ENCODE results near the gene SLC1A5.

Gene SLC1A5

DNA sequence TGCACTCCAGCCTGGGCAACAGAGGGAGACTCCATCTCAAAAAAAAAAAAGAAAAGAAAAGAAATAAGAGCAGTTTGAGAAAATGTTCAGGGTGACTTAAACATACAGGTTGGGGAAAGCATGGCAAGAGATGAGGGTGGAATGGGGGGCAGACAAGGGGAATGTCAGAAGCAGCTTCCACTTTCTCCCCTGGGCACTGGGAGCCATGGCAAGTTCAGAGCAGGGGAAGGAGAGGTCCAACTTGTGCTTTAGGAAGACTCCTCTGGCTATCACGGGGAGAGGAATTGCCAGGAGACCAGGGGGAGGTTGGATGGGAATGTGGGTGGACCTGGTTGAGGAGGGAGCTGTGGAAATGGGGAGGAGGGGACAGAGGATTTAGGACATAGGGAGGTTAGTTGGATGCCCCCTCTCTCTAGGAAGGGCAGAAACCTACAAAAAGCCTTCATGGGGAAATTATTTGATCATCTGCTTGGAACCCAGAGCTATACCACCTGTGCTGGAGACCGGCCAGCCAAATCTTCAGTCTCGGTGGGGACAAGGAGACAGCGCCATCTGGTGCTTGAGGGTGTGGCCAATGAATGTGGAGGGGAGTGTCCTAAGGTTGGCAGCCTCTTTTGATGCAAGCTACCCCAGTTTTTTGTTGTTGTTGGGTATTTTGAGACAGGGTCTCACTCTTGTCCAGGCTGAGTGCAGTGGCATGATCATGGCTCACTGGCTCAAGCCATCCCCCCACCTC lies 34.8 kb downstream of the SLC1A5 start:
- H3K27ac ChIP-seq (ENCODE audit: low read depth, low read length) = peak overlapping the region; percentile 28
- H3K27me3 ChIP-seq (ENCODE audit: control insufficient read depth, insufficient read depth, low read length) = no peaks in the 10 kb centered on the region
- no peaks in the 10 kb centered on the region for H3K9me3 ChIP-seq (ENCODE audit: control insufficient read depth, insufficient read depth, low read length)
- H3K4me3 ChIP-seq (ENCODE audit: low read depth, low read length) = no peak overlapping the region
- H3K36me3 ChIP-seq (ENCODE audit: control insufficient read depth, insufficient read depth, low read length) = peaks cover 38% of the 10 kb centered on the region
- no peaks in the 10 kb centered on the region for H3K4me1 ChIP-seq (ENCODE audit: control insufficient read depth, insufficient read depth, low read length)
- H3K9ac ChIP-seq (ENCODE audit: low read depth, low read length) = no peak overlapping the region

DNA sequence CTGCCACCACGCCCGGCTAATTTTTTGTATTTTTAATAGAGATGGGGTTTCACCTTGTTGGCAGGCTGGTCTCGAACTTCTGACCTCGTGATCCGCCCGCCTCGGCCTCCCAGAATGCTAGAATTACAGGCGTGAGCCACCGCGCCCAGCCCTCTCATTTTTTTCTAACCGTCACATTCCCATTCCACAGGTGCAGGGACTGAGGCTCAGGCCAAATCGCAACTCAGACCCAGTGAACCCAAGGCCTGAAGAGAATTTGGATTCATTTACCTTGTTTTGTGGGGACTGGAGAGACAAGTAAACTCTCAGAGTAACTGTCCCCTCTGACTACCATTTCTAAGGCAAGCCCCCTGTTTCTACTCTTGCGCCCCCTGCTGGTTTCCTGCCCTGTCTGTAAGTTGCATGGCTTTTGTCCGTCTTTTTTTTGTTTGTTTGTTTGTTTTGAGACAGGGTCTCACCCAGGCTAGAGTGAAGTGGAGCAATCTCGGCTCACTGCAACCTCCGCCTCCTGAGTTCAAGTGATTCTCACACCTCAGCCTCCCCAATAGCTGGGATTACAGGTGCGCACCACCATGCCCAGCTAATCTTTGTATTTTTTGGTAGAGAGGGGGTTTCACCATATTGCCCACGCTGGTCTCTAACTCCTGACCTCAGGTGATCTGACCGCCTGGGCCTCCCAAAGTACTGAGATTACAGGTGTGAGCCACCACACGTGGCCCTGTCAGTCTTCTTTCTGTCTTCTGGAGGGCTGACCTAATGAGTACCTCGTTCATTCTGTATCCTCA lies 39.9 kb downstream of the SLC1A5 start:
- Histone ChIP-seq H3K9ac (ENCODE audit: low read depth, low read length) (no peak overlapping the region), H3K27ac (ENCODE audit: low read depth, low read length) (no peak overlapping the region), H3K27me3 (ENCODE audit: control insufficient read depth, insufficient read depth, low read length) (no peaks in the 10 kb centered on the region), H3K4me3 (ENCODE audit: low read depth, low read length) (no peak overlapping the region), H3K36me3 (ENCODE audit: control insufficient read depth, insufficient read depth, low read length) (peaks cover 21% of the 10 kb centered on the region), H3K9me3 (ENCODE audit: control insufficient read depth, insufficient read depth, low read length) (no peaks in the 10 kb centered on the region), H3K4me1 (ENCODE audit: control insufficient read depth, insufficient read depth, low read length) (peaks cover 2% of the 10 kb centered on the region; the same call in 1 of the 2 replicates)

DNA sequence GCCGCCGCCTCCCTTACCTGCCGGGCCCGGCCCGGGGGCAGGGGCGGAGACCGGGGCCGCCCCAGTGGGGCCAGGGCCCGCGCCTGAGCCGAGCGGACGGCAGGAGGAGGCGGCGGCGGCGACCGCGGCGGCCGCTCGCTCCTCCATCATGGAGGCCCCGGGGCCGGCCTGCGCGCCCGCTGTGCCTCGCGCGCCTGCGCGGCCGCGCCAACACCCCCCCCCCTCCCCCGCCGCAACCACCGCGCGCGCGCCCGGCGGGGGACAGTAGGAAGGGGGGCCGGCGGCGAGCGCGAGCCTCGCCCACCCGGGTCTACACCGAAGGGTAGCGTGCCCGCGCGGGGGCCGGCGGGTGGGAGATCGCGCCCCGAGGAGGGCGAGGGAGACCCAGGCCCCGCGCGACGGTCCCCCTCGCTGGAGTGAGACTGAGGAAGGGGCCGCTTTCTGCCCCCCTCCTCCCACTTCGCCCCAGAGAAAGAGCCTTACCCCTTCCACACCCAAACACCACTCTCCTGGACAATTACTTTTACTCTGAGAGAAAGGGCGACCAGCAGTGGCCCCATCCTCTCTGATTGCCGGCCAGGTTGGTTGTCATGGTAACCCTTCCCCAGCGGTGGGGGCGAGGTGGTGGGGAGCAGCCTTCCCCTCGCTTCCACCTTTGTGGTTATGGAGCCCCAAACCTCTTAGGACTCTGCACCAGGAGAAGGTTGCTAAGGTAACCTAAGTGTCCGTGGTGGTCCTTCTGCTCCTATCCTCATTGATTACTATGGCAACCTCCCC lies 41.9 kb downstream of the SLC1A5 start, which contains the start of gene STRN4:
Gene STRN4 (minus strand): TSS at position 170 of the 777 bp plus-strand sequence. CDS start 20 bp downstream, at position 150.
- H3K9ac ChIP-seq (ENCODE audit: low read depth, low read length) = peak within 1 kb of the TSS; percentile 83
- H3K36me3 ChIP-seq (ENCODE audit: control insufficient read depth, insufficient read depth, low read length) = peaks cover 19% of the 10 kb centered on the region
- H3K9me3 ChIP-seq (ENCODE audit: control insufficient read depth, insufficient read depth, low read length) = no peaks in the 10 kb centered on the region
- no peaks in the 10 kb centered on the region for H3K27me3 ChIP-seq (ENCODE audit: control insufficient read depth, insufficient read depth, low read length)
- H3K27ac ChIP-seq (ENCODE audit: low read depth, low read length) = peak within 1 kb of the TSS; percentile 91
- H3K4me1 ChIP-seq (ENCODE audit: control insufficient read depth, insufficient read depth, low read length) = peaks cover 6% of the 10 kb centered on the region
- peak within 1 kb of the TSS; percentile 99 for H3K4me3 ChIP-seq (ENCODE audit: low read depth, low read length)

DNA sequence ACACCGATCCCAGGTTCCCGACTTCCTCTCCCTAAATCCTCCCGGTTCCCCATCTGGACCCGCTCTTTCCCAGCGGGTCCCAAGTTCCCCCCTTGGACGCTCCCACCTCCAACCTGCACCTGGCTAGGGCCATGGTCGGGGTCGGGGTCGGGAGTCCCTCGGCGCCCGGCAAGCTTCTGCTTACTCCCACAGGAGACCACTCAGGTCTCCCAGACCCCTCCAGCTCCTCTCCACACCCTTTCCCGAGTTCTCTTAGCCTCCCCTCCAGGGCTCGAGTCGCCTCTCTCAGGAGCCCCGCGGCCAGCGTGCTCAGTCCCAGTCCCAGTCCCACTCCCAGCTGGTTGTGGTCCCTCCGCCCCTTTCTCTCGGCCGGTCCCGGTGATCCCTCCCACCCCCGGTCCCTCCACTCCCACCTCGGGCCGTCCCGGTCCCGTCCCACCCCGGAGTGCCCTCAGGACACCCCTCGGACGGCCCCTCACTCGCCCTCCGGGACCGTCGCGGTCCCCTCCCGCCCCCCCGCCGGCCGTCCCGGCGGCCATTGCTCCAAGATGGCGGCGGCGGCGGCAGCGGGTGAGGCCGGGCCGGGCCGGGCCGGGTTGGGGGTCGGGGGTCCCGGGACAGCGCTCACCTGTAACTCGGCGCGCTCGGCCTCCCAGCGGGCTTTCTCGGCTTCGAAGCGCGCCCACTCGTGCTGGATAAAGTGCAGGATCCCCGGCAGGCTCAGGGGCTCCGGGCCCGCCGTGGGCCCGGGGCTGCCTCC lies 42.7 kb downstream of the SLC1A5 start, which contains the start of gene FKRP:
Gene FKRP (plus strand): TSS at position 537 of the 760 bp plus-strand sequence. CDS start 9,394 bp downstream, outside the sequence.
- Histone ChIP-seq H3K27ac (ENCODE audit: low read depth, low read length) (peak within 1 kb of the TSS; percentile 91), H3K27me3 (ENCODE audit: control insufficient read depth, insufficient read depth, low read length) (no peaks in the 10 kb centered on the region), H3K9ac (ENCODE audit: low read depth, low read length) (peak within 1 kb of the TSS; percentile 83), H3K9me3 (ENCODE audit: control insufficient read depth, insufficient read depth, low read length) (no peaks in the 10 kb centered on the region), H3K36me3 (ENCODE audit: control insufficient read depth, insufficient read depth, low read length) (peaks cover 15% of the 10 kb centered on the region), H3K4me3 (ENCODE audit: low read depth, low read length) (peak within 1 kb of the TSS; percentile 99), H3K4me1 (ENCODE audit: control insufficient read depth, insufficient read depth, low read length) (peaks cover 9% of the 10 kb centered on the region)

DNA sequence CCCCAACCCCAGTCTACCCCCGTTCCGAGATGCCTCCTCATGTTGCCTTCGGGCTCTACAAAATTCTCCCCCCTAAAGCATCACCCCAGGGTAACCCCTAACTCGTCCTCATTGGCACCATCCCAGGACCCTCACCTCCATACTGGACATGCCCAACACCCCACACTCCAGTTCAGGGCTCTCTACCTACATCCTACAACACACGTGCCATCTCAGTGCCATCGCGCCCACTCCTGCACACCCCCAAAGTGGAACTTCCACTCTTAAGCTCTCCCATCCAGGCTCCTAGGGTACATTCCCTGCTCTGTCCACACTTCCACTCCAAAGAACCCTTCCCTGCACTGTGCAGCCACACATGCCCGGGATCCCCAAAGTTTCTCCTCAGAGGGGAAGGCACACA lies 43.4 kb downstream of the SLC1A5 start:
- H3K27ac ChIP-seq (ENCODE audit: low read depth, low read length) = no peak overlapping the region
- H3K9ac ChIP-seq (ENCODE audit: low read depth, low read length) = peak overlapping the region; percentile 83; the same call in 1 of the 2 replicates
- peaks cover 9% of the 10 kb centered on the region for H3K4me1 ChIP-seq (ENCODE audit: control insufficient read depth, insufficient read depth, low read length)
- H3K27me3 ChIP-seq (ENCODE audit: control insufficient read depth, insufficient read depth, low read length) = no peaks in the 10 kb centered on the region
- no peaks in the 10 kb centered on the region for H3K9me3 ChIP-seq (ENCODE audit: control insufficient read depth, insufficient read depth, low read length)
- H3K4me3 ChIP-seq (ENCODE audit: low read depth, low read length) = peak overlapping the region; percentile 99
- H3K36me3 ChIP-seq (ENCODE audit: control insufficient read depth, insufficient read depth, low read length) = peaks cover 11% of the 10 kb centered on the region

DNA sequence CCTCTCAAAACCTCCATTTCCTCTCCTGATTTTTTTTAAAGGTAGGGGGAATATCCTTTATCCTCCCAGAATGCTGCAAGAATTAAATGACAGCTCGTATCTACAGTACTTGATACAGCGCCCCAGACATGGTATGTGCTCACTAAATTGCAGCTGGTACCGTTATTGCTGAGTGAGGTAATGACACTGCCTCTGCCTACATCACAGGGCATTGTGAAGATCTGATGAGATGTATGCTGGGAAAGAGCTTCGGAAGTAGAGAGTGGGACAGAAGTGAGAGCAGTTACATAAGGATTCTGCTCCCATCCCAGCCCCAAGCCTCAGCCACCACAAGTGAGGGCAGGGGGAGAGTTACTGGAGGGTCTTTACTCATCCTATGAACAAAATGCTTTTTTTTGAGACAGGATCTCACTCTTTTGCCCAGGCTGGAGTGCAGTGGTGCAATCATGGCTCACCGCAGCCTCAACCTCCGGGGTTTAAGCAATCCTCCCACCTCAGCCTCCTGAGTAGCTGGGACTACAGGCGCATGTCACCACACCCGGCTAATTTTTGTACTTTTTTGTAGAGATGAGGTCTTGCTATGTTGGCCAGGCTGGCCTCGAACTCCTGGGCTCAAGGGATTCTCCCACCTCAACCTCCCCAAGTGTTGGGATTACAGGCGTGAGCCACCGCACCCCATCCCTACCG lies 44.2 kb downstream of the SLC1A5 start:
- Histone ChIP-seq H3K9me3 (ENCODE audit: control insufficient read depth, insufficient read depth, low read length) (no peaks in the 10 kb centered on the region), H3K4me3 (ENCODE audit: low read depth, low read length) (peak overlapping the region; percentile 99), H3K9ac (ENCODE audit: low read depth, low read length) (no peak overlapping the region), H3K4me1 (ENCODE audit: control insufficient read depth, insufficient read depth, low read length) (peaks cover 9% of the 10 kb centered on the region), H3K27me3 (ENCODE audit: control insufficient read depth, insufficient read depth, low read length) (no peaks in the 10 kb centered on the region), H3K36me3 (ENCODE audit: control insufficient read depth, insufficient read depth, low read length) (peaks cover 15% of the 10 kb centered on the region), H3K27ac (ENCODE audit: low read depth, low read length) (no peak overlapping the region)

DNA sequence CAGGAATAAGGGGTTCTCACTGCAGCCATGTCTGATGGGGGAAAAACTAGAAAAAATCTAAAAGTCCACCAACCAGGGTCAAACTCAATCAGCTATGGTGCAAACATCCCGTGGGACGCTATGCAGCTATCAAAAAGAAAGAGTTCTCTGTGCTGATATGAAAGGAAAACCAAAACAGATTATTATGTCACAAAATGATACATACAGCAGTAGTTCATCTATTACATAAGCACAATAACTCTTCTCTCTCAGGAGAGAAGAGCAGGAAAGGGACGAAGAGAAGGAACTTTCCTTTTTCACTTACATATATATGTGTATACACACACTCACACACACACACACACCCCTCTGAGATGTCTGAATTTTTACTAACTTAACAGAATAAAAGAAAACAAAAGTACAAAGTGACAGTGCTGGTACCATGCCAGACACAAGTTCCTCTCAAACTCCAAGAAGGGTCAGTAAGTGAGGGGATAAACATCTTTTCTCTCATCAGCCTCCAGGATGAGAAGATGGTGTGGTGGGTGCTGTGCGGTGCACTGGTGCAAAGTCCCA lies 45.4 kb downstream of the SLC1A5 start:
- no peaks in the 10 kb centered on the region for H3K9me3 ChIP-seq (ENCODE audit: control insufficient read depth, insufficient read depth, low read length)
- no peaks in the 10 kb centered on the region for H3K27me3 ChIP-seq (ENCODE audit: control insufficient read depth, insufficient read depth, low read length)
- H3K4me3 ChIP-seq (ENCODE audit: low read depth, low read length) = no peak overlapping the region
- no peak overlapping the region for H3K27ac ChIP-seq (ENCODE audit: low read depth, low read length)
- peaks cover 9% of the 10 kb centered on the region for H3K4me1 ChIP-seq (ENCODE audit: control insufficient read depth, insufficient read depth, low read length)
- H3K9ac ChIP-seq (ENCODE audit: low read depth, low read length) = no peak overlapping the region
- peaks cover 19% of the 10 kb centered on the region for H3K36me3 ChIP-seq (ENCODE audit: control insufficient read depth, insufficient read depth, low read length)

DNA sequence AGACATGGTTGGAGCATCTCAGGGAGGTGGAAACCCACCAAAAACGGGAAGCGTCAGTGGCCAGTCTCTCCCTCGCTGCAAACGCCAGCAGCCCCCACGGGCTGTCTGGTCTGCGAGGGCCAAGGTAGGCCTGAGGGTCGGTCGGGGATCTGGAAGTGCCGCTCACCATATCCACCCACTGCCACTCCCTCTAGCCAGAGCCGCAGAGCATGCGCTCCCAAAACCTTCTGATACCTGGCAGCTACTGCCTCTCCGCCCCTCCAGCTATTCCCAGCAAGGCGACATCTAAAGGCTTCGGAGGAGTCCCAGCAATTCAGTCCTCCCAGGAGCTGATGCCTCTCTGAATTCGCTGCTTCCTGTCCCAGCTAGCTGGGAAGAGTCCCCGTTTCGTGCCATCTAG lies 46.9 kb downstream of the SLC1A5 start:
- Histone ChIP-seq H3K4me1 (ENCODE audit: control insufficient read depth, insufficient read depth, low read length) (peaks cover 7% of the 10 kb centered on the region), H3K9me3 (ENCODE audit: control insufficient read depth, insufficient read depth, low read length) (no peaks in the 10 kb centered on the region), H3K27me3 (ENCODE audit: control insufficient read depth, insufficient read depth, low read length) (no peaks in the 10 kb centered on the region), H3K27ac (ENCODE audit: low read depth, low read length) (no peak overlapping the region), H3K9ac (ENCODE audit: low read depth, low read length) (no peak overlapping the region), H3K36me3 (ENCODE audit: control insufficient read depth, insufficient read depth, low read length) (peaks cover 34% of the 10 kb centered on the region), H3K4me3 (ENCODE audit: low read depth, low read length) (no peak overlapping the region)

DNA sequence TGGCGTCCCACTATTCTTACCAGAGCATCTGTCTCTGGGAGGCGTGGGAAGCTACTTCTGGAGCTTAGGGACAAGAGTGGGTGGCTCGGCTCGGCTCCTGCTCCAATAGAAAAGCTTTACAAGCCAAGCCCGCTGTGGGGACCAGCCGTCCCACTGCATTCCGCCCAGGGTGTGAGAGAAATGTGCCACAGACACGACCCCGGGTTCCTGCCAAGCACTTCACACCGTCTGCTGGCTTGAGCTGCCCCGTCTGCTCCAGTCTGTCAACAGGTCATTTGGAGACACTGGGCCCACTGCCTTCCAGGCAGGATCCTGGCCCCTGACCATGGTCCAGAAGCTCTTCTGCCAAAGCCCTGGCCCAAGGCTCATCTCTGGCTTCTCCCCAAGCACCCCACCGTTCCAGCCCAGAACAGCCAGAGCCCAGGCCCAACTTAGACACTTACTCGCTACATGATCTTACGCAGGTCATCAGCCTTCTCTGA lies 49.1 kb downstream of the SLC1A5 start:
- Histone ChIP-seq H3K4me3 (ENCODE audit: low read depth, low read length) (no peak overlapping the region), H3K9ac (ENCODE audit: low read depth, low read length) (no peak overlapping the region), H3K4me1 (ENCODE audit: control insufficient read depth, insufficient read depth, low read length) (peaks cover 7% of the 10 kb centered on the region; the same call in 1 of the 2 replicates), H3K27ac (ENCODE audit: low read depth, low read length) (no peak overlapping the region), H3K9me3 (ENCODE audit: control insufficient read depth, insufficient read depth, low read length) (no peaks in the 10 kb centered on the region), H3K36me3 (ENCODE audit: control insufficient read depth, insufficient read depth, low read length) (peaks cover 47% of the 10 kb centered on the region), H3K27me3 (ENCODE audit: control insufficient read depth, insufficient read depth, low read length) (no peaks in the 10 kb centered on the region)
